NCI-H510A treated with DMSO at 0.1 percent for 48 hours (cell line): Measurements from ENCODE around the gene FAM83E.
"Not testable (repeated sequence)": the region's sequence is repeated elsewhere in the genome, so short reads cannot be mapped to it uniquely, and the experiment has no call there.

Experiments used
- DNase-seq: peaks from one replicate; lab custom pipeline; 2025; lab: John Stamatoyannopoulos, UW

Gene FAM83E

DNA sequence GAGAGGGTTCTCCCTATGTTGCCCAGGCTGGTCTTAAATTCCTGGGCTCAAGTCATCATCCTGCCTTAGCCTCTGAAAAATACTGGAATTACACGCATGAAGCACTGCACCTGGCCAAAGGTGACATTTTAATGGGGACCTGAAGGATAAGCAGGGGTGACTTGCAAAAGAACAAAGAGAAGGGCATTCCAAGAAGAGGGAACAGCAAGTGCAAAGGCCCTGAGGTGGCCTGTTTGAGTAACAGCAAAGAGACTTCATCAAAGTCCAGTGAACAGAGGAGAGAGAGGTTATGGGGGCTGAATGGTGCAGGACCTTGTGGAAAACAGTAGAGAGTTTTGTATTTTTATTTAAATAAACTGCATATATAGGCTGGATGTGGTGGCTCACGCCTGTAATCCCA lies 27.0 kb upstream of the FAM83E start:
- no peak for DNase-seq

DNA sequence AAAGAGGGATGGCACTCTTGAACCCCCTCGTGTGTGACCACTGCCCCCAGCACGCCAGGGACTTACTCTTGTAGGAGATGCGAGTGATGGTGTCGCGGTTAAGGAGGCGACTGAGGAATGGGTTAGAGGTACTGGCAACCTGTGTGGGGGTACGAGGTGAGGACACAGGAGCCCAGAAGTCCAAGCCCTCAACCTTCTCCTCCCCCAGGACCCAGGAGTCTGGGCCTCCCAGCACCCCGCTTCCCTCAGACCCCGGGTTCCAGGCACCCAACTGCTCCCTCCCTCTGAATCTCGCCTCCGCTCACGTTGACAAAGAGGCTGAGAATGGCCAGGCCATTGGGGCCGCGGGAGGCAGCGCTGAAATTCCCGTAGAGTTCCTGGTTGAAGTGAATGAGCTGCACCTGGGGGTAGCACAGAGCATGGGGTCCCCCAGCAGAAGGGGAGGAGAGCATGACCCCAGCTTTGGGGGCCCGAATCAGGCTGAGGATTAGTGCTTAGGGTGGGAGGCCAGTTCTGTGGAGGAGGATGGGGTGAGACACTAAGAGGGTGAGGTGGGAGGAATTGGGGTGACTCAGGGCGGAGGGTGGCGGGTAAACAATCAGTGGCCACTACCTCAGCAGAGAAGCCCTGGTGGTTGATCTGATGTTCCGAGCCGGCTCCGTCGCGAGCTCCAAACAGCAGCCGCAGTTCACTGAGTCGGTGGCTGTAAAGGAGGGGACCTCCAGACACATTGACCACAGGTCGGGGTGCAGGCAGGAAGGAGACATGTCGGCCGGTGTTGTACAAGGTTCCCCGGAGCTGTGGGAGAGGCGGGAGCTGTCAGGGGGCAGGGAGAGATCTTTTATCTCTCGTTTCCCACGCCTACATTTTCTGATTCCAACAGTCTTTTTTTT lies 24.9 kb upstream of the FAM83E start:
- no peak for DNase-seq

DNA sequence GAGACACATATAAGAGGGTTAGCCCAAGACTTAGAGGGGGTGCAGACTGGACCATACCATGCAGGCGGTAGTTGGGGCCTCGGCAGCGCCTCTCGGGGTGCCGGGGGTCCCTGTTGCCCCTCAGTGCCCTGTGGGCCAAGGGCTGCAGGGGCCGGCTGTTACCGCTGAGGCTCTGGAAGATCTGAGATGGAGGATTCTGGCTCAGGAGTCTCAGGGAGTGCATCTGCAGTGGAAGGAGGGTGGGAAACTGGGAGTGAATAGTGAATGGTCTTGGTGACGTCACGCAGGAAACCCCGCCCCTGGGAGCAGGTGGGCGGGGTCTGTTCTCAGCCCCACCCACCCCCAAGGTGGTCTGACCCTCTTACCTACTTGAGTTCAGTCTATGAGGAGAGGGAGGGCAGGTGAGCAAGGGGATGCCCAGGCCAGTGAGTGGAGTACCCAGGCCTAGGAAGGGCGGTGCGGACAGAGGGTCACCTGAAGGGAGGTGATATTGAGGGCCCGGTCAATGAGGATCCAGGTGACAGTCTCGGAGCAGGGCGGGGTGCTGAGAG lies 24.0 kb upstream of the FAM83E start:
- no peak for DNase-seq

DNA sequence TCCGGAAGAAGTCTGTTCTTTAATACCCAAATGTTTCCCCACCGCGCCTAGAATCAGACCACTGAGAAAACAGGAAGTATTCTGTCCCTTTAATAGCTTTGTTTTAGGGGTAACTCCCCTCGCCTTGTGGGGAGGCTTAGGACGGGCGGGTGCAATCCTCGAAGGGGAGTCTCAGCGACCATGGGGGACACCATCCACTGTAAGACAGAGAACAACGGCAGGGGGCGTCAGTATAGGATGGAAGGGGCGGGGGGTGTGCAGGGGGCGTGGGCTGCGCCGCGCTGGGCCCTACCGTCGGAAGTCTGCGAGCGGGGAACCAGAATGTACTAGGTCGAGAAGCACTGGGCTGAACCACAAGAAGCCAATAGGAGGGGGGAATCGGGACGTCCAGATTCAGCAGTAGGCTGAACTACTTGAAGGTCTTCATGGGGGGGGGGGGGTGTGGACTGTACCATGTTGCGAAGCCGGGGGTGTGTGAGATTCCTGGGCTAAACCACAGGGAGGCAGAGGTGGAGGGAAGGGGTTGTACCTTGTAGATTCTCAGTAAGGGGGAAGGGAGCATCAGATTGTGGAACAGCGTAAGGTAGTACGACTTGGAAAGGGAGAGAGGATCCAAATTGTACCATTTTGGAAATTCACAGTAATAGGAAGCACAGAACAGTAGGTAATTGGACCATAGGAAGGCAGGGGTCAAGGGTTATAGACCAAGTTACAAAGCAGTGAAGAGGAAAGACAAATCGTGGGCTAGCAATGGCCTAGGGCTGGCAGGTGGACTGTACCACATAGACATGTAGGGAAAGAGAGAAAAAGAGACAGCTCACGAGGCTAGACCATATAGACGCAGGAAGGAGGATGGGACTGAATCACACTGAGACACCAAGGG lies 23.3 kb upstream of the FAM83E start:
- peak; percentile 93 for DNase-seq

DNA sequence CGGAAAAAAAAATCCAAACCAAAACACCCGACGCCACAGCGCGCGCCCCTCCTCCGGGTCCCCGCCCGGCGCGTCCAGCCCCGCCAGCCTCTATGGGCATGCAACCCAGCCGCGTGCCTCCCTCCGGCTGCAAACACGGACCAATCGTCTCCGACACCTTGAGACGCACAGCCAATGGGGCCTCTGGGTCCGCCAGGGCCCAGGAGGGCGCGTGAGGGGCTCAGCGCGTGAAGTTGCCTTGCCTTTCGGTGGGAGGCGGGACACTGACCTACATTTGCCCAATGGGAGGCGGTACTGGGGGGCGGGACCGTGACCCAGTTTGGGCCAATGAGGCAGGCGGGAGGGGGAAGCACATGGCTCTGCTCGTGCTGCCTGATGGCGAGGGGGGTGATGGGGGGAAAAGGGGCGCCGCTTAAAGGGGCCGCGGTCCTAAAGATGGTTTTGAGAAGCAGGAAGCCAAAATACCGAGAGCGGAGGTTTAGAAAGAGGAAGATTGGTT lies 22.6 kb upstream of the FAM83E start:
- DNase-seq, result peak; percentile 90

DNA sequence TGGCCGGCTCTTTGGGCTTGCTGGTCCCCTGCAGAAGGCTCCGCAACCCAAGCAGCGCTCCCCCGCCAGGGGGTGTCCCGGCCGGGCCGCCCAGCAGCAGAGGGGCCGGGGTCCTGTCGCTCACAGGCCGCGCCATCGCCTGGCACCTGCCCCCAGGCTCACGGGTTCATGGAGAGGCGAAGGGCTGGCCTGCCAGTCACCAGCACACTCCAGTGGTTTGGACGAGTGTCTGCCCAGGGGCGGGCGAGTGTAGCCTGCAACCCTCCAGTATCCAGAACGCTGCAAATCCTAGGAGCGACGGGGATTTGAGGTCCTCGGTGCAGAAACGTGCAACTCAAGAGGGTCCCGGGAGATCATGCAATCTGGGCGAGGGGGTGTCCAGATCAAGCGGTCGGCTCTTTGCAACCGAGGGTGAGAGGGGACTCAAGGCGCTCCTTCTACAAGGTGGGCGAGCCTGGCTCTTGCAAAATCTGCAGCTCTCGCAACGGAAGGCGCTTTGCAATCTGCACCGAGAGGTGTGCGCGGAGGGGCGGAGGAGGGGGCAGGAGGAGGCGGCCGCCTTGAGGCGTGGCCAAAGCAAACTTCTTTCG lies 22.1 kb upstream of the FAM83E start, which contains the start of gene DBP:
Gene DBP, minus strand, starts transcription at position 521 of the 590 bp plus-strand sequence. Its CDS starts 385 bp downstream, at position 136.
- peak; percentile 82 for DNase-seq

DNA sequence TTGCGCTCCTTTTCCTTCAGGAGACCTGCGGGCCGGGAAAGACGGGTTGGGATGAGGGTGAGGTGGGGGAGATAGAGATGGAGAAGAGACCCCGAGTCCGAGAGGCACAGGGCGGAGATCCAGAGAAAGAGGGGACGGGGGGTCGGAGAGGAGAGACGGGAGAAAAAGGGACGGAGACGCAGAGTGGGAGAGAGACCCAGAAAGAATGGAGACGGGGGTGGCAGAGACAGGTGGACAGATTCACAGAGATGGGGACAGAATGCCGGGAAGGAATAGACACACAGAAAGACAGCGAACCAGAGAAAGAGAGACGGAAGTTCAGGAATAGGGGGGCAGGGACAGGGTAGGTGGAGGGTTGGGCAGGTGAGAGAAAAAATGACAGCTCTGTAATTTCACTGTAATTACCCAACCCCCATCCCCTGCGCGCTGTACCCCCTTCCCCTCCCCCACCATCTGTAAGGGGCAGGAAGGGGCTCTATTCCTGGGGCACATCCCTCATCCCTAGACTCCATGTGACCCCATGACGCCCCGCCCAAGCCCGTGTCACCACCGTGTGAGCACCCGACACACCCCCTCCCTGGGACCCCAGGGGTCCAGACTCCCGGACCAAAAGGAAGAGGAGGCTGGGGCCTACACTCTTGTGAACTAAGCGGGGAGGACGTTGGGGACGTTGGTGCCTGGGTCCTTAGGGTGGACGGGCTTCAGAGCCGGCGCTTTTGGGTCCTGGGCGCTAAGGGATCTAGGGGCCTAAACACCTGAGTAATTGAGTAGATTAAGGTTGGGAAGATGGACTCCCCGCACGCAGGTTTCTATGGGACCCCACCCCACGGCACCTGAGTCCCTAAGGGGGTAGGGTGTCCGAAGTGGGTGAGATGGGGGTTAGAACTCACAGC lies 21.3 kb upstream of the FAM83E start:
- peak; percentile 30 for DNase-seq

DNA sequence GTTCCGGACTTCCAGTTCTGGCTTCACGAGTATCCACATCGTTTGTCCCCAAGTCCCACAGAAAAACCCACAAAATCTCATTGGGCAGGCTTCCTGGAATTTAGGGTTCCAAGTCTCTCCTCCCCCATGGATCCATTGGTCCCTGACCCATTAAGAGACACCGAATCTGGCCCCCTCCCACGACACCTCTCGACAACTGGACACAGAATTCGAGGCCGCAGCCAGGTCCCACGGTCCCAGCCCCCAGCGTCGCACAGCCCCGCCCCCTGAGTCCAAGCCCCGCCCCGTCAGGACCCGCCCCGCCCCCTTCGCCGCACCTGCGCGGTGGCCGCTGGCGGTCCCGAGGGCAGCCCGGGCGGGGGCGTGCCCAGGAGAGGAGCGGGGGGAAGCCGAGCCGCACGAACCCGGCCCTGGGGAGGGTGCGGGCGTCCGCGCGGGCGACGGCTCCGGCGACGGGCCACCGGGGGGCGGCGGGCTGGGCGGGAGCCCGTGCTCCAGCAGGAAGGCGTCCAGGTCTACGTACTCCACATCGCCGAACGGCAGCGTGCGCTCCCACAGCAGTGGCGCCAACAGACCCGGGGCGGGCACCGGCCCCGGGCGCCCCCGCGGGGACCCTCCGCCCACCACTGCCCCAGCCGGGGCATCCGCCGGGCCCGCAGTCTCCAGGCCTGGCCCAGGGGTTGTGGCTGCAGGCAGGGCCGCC lies 20.5 kb upstream of the FAM83E start:
- DNase-seq, result peak; percentile 50

DNA sequence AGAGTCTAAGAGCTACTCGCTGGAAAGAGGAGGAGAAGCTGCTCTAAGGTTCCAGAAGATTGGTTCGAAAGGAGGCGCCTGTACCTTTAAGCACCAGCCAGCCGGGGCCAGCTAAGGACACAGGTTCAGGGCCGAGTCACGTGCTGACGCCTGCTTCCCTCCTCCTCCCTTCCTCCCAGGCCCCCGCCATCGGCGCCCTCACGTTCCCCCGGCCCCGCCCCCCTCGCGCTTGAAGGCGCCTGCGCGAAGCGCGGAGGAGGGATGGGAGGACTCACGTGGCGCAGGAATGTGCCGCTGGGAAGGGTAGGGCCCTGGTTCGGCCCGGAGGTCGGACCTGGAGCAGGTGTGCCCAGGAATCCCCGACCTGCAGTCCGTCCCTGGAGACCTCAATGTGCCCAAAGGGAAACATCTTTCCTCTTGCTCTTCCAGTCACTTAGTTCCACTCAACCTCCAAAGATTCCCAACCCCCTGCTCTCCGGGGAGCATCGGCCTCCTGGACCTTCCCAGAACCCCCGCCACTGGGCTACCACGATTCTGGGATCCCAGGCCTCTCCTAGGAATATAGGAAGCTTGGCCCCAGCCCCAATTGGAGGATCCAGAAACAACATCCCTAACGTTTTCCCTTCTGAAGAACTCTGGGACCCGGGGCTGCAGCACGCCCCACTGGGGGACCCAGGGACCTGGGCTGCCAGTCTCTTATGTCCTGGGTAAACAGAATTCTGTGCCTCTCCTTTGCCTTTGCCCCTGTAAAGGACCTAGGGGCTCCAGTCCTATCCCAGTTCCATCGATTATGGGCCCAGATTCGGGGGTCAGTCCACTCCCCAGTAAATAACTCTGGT lies 19.8 kb upstream of the FAM83E start:
- peak; percentile 92 for DNase-seq

DNA sequence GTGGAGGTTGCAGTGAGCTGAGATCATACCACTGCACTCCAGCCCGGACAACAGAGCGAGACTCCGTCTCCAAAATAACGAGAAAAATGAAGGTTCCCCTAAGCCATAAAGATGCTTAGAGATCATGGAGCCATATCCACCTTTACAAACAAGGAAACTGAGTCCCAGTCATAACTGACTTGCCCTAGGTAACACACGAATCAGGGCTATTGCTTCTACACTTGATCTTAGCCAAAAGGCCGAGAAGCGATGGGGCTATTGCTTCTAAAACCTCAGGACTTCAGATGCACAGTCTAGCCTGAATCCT lies 19.1 kb upstream of the FAM83E start:
- DNase-seq, result no peak

DNA sequence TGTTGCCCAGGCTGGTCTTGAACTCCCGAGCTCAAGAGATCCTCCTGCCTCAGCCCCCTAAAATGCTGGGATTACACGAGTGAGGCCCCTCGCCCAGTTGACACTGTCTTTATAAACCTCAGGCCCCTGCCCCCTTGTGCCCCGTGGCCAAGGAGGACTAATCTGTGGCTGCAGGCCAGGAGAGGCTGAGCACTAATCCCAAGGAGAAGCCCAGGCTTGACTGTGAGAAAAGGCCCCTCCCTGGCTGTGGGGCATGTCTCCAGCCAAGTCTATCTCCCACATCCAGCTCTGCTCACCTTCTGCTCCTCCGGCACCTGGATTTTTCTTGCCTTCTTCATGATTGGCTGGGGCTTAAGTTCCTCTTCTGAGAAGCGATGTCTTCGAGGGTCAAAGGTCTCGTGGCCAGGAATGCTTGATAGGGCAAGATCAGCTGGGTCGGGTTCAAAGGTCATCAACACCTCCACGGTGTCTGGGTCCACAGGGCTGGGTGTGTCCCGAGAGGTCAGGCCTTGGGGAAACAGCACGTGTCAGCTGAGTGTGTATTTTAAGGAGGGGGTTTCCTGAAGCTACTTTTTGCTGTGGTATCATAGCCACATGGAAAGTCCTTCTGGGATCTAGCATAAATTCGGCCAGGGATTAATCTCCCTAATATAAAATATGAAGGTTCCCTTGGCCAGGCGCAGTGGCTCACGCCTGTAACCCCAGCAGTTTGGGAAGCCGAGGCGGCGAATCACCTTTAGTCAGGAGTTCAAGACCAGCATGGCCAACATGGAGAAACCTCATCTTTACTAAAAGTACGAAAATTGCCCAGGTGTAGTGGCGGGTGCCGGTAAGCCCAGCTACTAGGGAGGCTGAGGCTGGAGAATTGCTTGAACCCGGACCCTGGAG lies 18.5 kb upstream of the FAM83E start:
- DNase-seq, result no peak

DNA sequence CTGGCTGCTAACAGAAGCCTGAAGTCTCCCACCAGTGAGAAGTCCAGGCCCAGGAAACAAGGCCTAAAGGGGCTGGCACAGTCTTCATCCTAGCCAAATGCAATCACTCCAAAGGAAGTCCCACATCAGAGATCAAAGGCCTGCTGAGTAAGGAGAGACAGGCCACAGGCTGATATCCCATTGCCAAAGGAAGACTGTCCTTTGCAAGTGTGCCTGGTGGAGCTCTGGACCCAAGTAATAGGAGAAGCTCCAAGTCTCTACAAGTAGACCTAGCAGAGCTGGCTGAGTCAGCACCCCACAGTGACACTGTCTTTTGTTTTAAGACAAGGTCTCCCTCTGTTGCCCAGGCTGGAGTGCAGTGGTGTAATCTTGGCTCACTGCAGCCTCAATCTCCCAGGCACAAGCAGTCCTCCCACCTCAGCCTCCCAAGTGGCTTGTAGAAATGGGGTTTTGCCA lies 17.8 kb upstream of the FAM83E start:
- no peak for DNase-seq

DNA sequence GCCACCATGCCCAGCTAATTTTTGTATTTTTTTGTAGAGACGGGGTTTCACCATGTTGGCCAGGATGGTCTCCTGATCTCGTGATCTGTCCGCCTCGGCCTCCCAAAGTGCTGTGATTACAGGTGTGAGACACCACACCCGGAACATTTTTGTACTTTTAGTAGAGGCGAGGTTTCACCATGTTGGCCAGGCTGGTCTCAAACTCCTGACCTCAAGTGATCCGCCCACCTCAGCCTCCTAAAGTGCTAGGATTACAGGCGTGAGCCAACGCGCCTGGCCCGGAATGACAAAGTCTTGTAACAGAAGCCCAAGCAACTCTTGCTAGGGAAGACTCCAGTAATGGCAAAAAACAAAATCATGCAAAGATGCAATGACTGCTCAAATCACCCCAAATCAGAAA lies 17.4 kb upstream of the FAM83E start:
- DNase-seq, result not testable (repeated sequence)

DNA sequence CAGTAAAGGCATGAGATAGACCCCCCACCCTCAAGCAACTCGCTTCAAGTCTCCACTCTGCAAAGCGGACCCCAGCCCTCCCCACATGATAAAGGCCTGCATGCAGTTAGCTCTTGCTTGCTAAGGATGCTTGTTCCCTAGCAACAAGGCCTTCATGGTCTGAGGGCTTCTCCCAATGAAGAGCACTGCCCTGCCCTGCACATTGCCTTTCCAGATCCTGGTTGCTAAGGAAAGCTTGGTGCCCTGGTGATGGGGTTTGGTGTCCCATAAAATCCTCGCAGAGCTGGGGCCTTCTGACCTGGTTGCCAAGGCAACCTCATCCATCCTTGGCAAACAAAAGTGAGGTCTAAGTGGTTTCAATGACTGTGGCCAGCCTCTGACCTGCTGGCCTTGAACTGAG lies 16.3 kb upstream of the FAM83E start:
- DNase-seq, result no peak

DNA sequence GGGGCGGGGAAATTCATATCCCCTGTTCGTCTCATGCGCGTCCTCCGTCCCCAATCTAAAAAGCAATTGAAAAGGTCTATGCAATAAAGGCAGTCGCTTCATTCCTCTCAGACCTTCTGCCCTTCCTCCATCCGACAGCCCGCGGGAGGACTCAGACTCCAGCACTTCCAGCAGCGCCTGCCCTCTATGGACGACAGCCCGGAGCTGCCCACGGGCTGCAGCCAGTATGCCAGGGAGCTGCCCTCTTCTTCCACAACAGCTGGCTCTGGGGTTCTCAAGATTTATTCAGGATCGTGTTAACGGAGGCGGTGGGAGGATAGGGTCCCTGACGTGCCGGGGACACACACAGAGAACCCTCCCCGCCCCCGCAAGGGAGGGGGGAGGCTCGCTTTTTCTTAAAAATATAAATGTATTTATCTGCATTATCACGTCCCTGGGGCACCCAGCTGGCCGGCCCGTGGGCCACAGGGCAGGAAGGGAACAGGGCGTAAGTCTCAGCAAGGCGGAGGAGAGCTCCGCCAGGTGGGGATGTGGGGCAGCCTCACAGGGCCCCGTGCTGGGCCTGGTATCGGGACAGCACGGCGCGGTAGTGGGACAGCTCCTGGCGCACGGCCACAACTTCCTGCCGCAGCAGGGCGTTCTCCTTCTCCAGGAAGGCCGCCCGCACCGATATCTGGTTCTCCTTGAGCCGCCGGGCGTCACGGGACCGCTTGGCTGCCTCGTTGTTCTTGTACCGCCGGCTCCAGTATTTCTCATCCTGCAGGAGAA lies 15.6 kb upstream of the FAM83E start:
- no peak for DNase-seq

DNA sequence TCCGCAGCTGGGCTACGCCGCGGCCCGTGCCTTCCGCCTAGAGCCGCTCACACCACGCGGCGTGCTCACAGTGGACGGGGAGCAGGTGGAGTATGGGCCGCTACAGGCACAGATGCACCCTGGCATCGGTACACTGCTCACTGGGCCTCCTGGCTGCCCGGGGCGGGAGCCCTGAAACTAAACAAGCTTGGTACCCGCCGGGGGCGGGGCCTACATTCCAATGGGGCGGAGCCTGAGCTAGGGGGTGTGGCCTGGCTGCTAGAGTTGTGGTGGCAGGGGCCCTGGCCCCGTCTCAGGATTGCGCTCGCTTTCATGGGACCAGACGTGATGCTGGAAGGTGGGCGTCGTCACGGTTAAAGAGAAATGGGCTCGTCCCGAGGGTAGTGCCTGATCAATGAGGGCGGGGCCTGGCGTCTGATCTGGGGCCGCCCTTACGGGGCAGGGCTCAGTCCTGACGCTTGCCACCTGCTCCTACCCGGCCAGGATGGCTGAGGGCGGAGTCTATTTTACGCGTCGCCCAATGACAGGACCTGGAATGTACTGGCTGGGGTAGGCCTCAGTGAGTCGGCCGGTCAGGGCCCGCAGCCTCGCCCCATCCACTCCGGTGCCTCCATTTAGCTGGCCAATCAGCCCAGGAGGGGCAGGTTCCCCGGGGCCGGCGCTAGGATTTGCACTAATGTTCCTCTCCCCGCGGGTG lies 14.9 kb upstream of the FAM83E start:
- no peak for DNase-seq

DNA sequence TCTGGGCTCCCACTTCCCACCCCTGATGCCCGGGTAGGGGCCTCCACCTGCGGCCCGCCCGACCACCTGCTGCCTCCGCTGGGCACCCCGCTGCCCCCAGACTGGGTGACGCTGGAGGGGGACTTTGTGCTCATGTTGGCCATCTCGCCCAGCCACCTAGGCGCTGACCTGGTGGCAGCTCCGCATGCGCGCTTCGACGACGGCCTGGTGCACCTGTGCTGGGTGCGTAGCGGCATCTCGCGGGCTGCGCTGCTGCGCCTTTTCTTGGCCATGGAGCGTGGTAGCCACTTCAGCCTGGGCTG lies 14.4 kb upstream of the FAM83E start:
- DNase-seq, result no peak
